CD14-positive monocyte (primary cell): ENCODE measurements around the gene PGM5. TPM values are rescaled to one million over a fixed set of nuclear protein-coding genes. Genes with fewer than 3 reads are reported as not detected.

Source experiments
- DNase-seq, 3 donors: peaks; one replicate each; pipeline ENCODE4 v3.0.0-alpha.2; 2011 to 2022
- H2AFZ ChIP-seq: 2 replicates; pipeline ENCODE4 v1.6.0; 2012; ENCODE audit warnings: mild to moderate bottlenecking, low read depth, low read length, inconsistent platforms; ENCODE audit not compliant: insufficient read depth, poor library complexity, severe bottlenecking
- H3K27ac ChIP-seq, 2 donors: 1 replicate in 1 of 2; 2 replicates in 1 of 2; pipeline ENCODE4 v1.5.1; 2012 to 2013; ENCODE audit warnings: low read length in 2 of 2, control low read depth in 1 of 2, inconsistent platforms in 1 of 2, low read depth in 1 of 2, mild to moderate bottlenecking in 1 of 2
- H3K27me3 ChIP-seq, 2 donors: one replicate each; pipeline versions ENCODE4 v1.6.0 to v1.6.1; 2011 to 2013; ENCODE audit warnings: low read length in 2 of 2; ENCODE audit not compliant: control insufficient read depth in 2 of 2, insufficient read depth in 2 of 2
- H3K36me3 ChIP-seq, 2 donors: replicated peaks in 1 of 2; 1 replicate in 1 of 2; 2 replicates in 1 of 2; pipeline versions ENCODE4 v1.5.1 to v1.6.1; 2012 to 2013; ENCODE audit warnings: low read length in 2 of 2, control low read depth in 1 of 2, inconsistent platforms in 1 of 2, mild to moderate bottlenecking in 1 of 2; ENCODE audit not compliant: insufficient read depth in 2 of 2, control insufficient read depth in 1 of 2
- H3K4me1 ChIP-seq, 2 donors: 1 replicate in 1 of 2; 2 replicates in 1 of 2; pipeline versions ENCODE4 v1.5.1 to v1.6.1; 2012 to 2013; ENCODE audit warnings: low read length in 2 of 2, control low read depth in 1 of 2, inconsistent platforms in 1 of 2, mild to moderate bottlenecking in 1 of 2, moderate library complexity in 1 of 2; ENCODE audit not compliant: insufficient read depth in 2 of 2, control insufficient read depth in 1 of 2
- H3K4me2 ChIP-seq: replicated peaks from 2 replicates; pipeline ENCODE3; 2012; ENCODE audit warnings: low read length, moderate library complexity, mild to moderate bottlenecking; ENCODE audit not compliant: poor library complexity, severe bottlenecking; ENCODE audit errors: extremely low read depth
- H3K4me3 ChIP-seq, 3 experiments: fragments of 200-600 bp in 1 of 3; sonication (generic) in 1 of 3; replicated peaks in 1 of 3; 1 replicate in 2 of 3; 2 replicates in 1 of 3; pipeline ENCODE4 v1.5.1; 2011 to 2013; ENCODE audit warnings: low read length in 3 of 3, mild to moderate bottlenecking in 3 of 3, control low read depth in 2 of 3, low read depth in 2 of 3, inconsistent platforms in 1 of 3, moderate library complexity in 1 of 3
- H3K79me2 ChIP-seq: 2 replicates; pipeline ENCODE4 v1.6.0; 2012; ENCODE audit warnings: mild to moderate bottlenecking, control low read depth, inconsistent platforms, low read length, moderate library complexity; ENCODE audit not compliant: insufficient read depth
- H3K9ac ChIP-seq: 2 replicates; pipeline ENCODE4 v1.6.0; 2017; ENCODE audit warnings: low read length, mild to moderate bottlenecking; ENCODE audit not compliant: insufficient read depth, poor library complexity, severe bottlenecking
- H3K9me3 ChIP-seq, 2 donors: replicated peaks in 1 of 2; 1 replicate in 1 of 2; 2 replicates in 1 of 2; pipeline versions ENCODE4 v1.5.1 to v1.6.1; 2012 to 2013; ENCODE audit warnings: low read length in 2 of 2, control low read depth in 1 of 2; ENCODE audit not compliant: control insufficient read depth in 1 of 2, insufficient read depth in 1 of 2
- H4K20me1 ChIP-seq: 2 replicates; pipeline ENCODE4 v1.6.0; 2012; ENCODE audit warnings: mild to moderate bottlenecking, low read length, control low read depth, moderate library complexity; ENCODE audit not compliant: insufficient read depth
- H3K27ac Mint-ChIP-seq, 7 donors: one replicate each; pipeline ENCODE4 v1.8.0; 2020; ENCODE audit warnings: mild to moderate bottlenecking in 7 of 7, mixed read lengths in 7 of 7, moderate library complexity in 6 of 7, inconsistent platforms in 2 of 7
- H3K27me3 Mint-ChIP-seq, 3 donors: one replicate each; pipeline ENCODE4 v1.8.0; 2021 to 2022; ENCODE audit warnings: low read depth in 3 of 3, mild to moderate bottlenecking in 3 of 3, mixed read lengths in 3 of 3, moderate library complexity in 3 of 3, inconsistent platforms in 1 of 3
- H3K36me3 Mint-ChIP-seq, 2 donors: one replicate each; pipeline ENCODE4 v1.8.0; 2020; ENCODE audit warnings: mixed read lengths in 2 of 2, inconsistent platforms in 1 of 2, mild to moderate bottlenecking in 1 of 2
- H3K4me1 Mint-ChIP-seq: one replicate; pipeline ENCODE4 v1.8.0; 2020; ENCODE audit warnings: mild to moderate bottlenecking, mixed read lengths
- H3K4me3 Mint-ChIP-seq, 2 donors: one replicate each; pipeline ENCODE4 v1.8.0; 2020; ENCODE audit warnings: mild to moderate bottlenecking in 2 of 2, mixed read lengths in 2 of 2, moderate library complexity in 1 of 2
- H3K9me3 Mint-ChIP-seq, 7 donors: one replicate each; pipeline ENCODE4 v1.8.0; 2020 to 2022; ENCODE audit warnings: mixed read lengths in 7 of 7, mild to moderate bottlenecking in 6 of 7, moderate library complexity in 6 of 7, inconsistent platforms in 2 of 7
- CTCF ChIP-seq: fragments of 200-600 bp; IDR thresholded peaks from one replicate; pipeline ENCODE4 v1.8.0; 2022; ENCODE audit warnings: antibody characterized with exemption, mild to moderate bottlenecking
- WGBS: methylation state at CpG from one replicate; pipeline ENCODE4 v1.1.5; 2013; ENCODE audit warnings: missing lambda C conversion rate; ENCODE audit not compliant: insufficient coverage; 5-methylcytosine and 5-hydroxymethylcytosine counted together
- intact Hi-C, 2 donors: fragments of 100-400 bp; cut with micrococcal nuclease; formaldehyde crosslinking; loops; one replicate each; pipeline versions ENCODE4 v1.15.0 to v1.15.1; 2023
- polyA plus RNA-seq, 3 donors: library from polyadenylated mRNA; depleted of rRNA in 1 of 3; unstranded in 2 of 3; stranded (reverse) in 1 of 3; fragments of 300-500 nt in 2 of 3; fragments of >200 nt in 1 of 3; fragmentation: Illumina TruSeq in 2 of 3; gene quantifications; 1 replicate in 2 of 3; 2 replicates in 1 of 3; pipeline ENCODE4 v1.2.3, GENCODE V29; 2012 to 2021

PGM5 gene
- polyA plus RNA-seq, 3 donors = 0.35 to 1.2 (median 1.1) TPM

DNA sequence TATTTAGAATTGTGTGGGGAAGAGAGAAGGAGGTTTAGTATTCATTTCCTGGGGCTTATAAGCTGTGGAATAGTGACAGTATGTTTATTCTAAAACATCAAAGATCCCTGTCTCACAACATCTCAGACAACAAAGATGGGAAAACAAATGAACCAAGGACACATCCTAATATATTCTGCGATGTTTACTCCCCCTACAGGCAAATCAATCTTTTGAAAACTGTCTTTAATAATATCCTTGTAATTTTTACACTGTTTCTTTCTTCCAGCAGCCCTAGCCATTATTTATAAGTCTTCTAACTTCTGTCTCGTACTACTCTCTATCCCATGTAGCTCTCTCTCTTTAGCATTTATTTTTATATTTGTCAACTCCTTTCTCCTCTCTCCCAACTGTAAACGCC lies 217.7 kb downstream of the PGM5 start:
- no peaks in the 10 kb centered on the region for H3K36me3 ChIP-seq
- H3K4me3 Mint-ChIP-seq = no peak overlapping the region
- peaks cover 0 to 3% (median 0%) of the 10 kb centered on the region in 3 donors for H3K27me3 Mint-ChIP-seq
- no peak for DNase-seq
- no peak overlapping the region for H3K27ac ChIP-seq
- peaks cover 2 to 13% of the 10 kb centered on the region in 2 donors for H3K36me3 Mint-ChIP-seq
- H3K4me1 Mint-ChIP-seq = peaks cover 18% of the 10 kb centered on the region
- 68% methylated on average over 2 of the region's 3 CpGs for WGBS
- intact Hi-C loops = loop anchor here (10.0 kb wide), 2 partner anchors 49 to 219 kb away; partner anchors contain the start of gene PGM5 (in 1 of the 2)
- H3K9ac ChIP-seq = no peak overlapping the region
- H4K20me1 ChIP-seq = no peaks in the 10 kb centered on the region
- TF ChIP-seq CTCF = peak; percentile 5
- no peak overlapping the region for H3K27ac Mint-ChIP-seq
- H2AFZ ChIP-seq = no peak overlapping the region
- peaks cover 10 to 16% (median 14%) of the 10 kb centered on the region in 7 donors for H3K9me3 Mint-ChIP-seq
- peaks cover 9 to 14% of the 10 kb centered on the region in 2 donors for H3K4me1 ChIP-seq
- H3K9me3 ChIP-seq = peaks cover 7 to 11% of the 10 kb centered on the region in 2 donors
- H3K79me2 ChIP-seq = no peaks in the 10 kb centered on the region
- no peak overlapping the region for H3K4me3 ChIP-seq
- no peak overlapping the region for H3K4me2 ChIP-seq
- no peaks in the 10 kb centered on the region for H3K27me3 ChIP-seq

DNA sequence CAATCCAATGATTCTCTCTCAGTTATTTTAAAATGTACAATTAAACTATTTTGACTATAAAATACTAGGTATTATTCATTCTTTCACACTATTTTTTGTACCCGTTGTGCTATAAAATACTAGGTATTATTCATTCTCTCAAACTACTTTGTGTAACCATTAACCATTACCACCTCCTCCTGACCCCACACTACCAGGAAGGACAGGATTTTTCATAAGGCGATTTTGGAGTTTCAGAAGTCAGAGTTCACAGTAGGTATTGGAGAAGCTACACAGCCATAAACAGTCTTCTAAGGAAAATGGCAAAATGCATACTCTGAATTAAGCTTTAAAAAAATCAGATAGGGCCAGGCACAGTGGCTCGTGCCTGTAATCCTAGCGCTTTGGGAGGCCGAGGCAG lies 219.4 kb downstream of the PGM5 start:
- Mint-ChIP-seq H3K4me1 (peaks cover 10% of the 10 kb centered on the region), H3K36me3 (peaks cover 0 to 7% of the 10 kb centered on the region in 2 donors), H3K4me3 (no peak overlapping the region), H3K27ac (no peak overlapping the region), H3K27me3 (peaks cover 0 to 3% (median 0%) of the 10 kb centered on the region in 3 donors), H3K9me3 (peaks cover 8 to 13% (median 12%) of the 10 kb centered on the region in 7 donors)
- intact Hi-C loops = loop anchor here (10.0 kb wide), 2 partner anchors 51 to 221 kb away; partner anchors contain the start of gene PGM5 (in 1 of the 2)
- 60% methylated on average over 3 of the region's 5 CpGs for WGBS
- H3K4me2 ChIP-seq = no peak overlapping the region
- peaks cover 7 to 11% of the 10 kb centered on the region in 2 donors for H3K9me3 ChIP-seq
- TF ChIP-seq CTCF = no peak
- no peak for DNase-seq
- no peaks in the 10 kb centered on the region for H3K36me3 ChIP-seq
- no peak overlapping the region for H2AFZ ChIP-seq
- no peaks in the 10 kb centered on the region for H3K79me2 ChIP-seq
- no peaks in the 10 kb centered on the region for H3K27me3 ChIP-seq
- H3K9ac ChIP-seq = no peak overlapping the region
- H3K27ac ChIP-seq = no peak overlapping the region
- no peak overlapping the region for H3K4me3 ChIP-seq
- no peaks in the 10 kb centered on the region for H4K20me1 ChIP-seq
- H3K4me1 ChIP-seq = peaks cover 9 to 14% of the 10 kb centered on the region in 2 donors
